GM19467 (cell line): ENCODE measurements around the gene CADM2.
"Not testable (repeated sequence)": the region's sequence is repeated elsewhere in the genome, so short reads cannot be mapped to it uniquely, and the experiment has no call there.

Experiments used
- ATAC-seq: cut with Tn5 transposase; IDR thresholded peaks from one replicate; pipeline ENCODE4 v1.9.1; 2021; ENCODE audit warnings: mild to moderate bottlenecking, moderate library complexity; ENCODE audit not compliant: unreplicated experiment

The CADM2 gene

GRCh38 chr3:85455561-85456200, 496.9 kb downstream of the CADM2 start:
- no peak for ATAC-seq

- no peak for ATAC-seq
These were observed 515.5 kb downstream of the CADM2 start for GRCh38 chr3:85474241-85474640.

GRCh38 chr3:85475346-85475745, 516.6 kb downstream of the CADM2 start:
- ATAC-seq = no peak

GRCh38 chr3:85476891-85477495, 518.2 kb downstream of the CADM2 start:
- no peak for ATAC-seq

GRCh38 chr3:85481411-85482212, 522.8 kb downstream of the CADM2 start:
- ATAC-seq = no peak

GRCh38 chr3:85482213-85482490, 523.4 kb downstream of the CADM2 start:
- ATAC-seq = no peak

- ATAC-seq = no peak
These were observed 525.2 kb downstream of the CADM2 start for GRCh38 chr3:85483986-85484385.

GRCh38 chr3:85487375-85487774, 528.6 kb downstream of the CADM2 start:
- ATAC-seq = no peak

- ATAC-seq = no peak
These were observed 536.8 kb downstream of the CADM2 start for GRCh38 chr3:85495602-85496001.

GRCh38 chr3:85498177-85498576, 539.4 kb downstream of the CADM2 start:
- ATAC-seq = no peak

GRCh38 chr3:85502148-85502875, 543.5 kb downstream of the CADM2 start:
- ATAC-seq = no peak

GRCh38 chr3:85504129-85504784, 545.5 kb downstream of the CADM2 start:
- ATAC-seq = not testable (repeated sequence)

GRCh38 chr3:85504785-85505511, 546.2 kb downstream of the CADM2 start:
- ATAC-seq = not testable (repeated sequence)

- not testable (repeated sequence) for ATAC-seq
These were observed 548.3 kb downstream of the CADM2 start for GRCh38 chr3:85507052-85507451.

GRCh38 chr3:85508659-85509058, 549.9 kb downstream of the CADM2 start:
- ATAC-seq = no peak

GRCh38 chr3:85516146-85516545, 557.4 kb downstream of the CADM2 start:
- no peak for ATAC-seq

GRCh38 chr3:85524104-85524503, 565.3 kb downstream of the CADM2 start:
- ATAC-seq = no peak

GRCh38 chr3:85525264-85525663, 566.5 kb downstream of the CADM2 start:
- no peak for ATAC-seq

- no peak for ATAC-seq
These were observed 574.8 kb downstream of the CADM2 start for GRCh38 chr3:85533586-85533985.

- ATAC-seq = no peak
These were observed 576.7 kb downstream of the CADM2 start for GRCh38 chr3:85535517-85535916.
